AG04449 (cell line): ENCODE results near the gene NETO1.

Source experiments
- CTCF ChIA-PET: fragments of 350-600 bp; formaldehyde crosslinking; extraction: SDS; loops from one replicate; lab custom pipeline; 2021; ENCODE audit warnings: antibody characterized with exemption; lab: Yijun Ruan, JAX
- POLR2A ChIA-PET: fragments of 400-600, 350-600 bp; formaldehyde crosslinking; extraction: SDS; loops from one replicate; lab custom pipeline; 2020; ENCODE audit warnings: antibody characterized with exemption, inconsistent platforms; lab: Yijun Ruan, JAX
- DNase-seq: peaks from one replicate; pipeline ENCODE4 v3.0.0-alpha.2; 2010; ENCODE audit warnings: low read depth, low spot score
- H3K4me3 ChIP-seq: 2 replicates; pipeline ENCODE4 v1.5.1; 2011; ENCODE audit warnings: low read depth, mild to moderate bottlenecking, control low read depth, low read length
- TF ChIP-seq, protein P1 (sequence below): IDR thresholded peaks from one replicate; pipeline ENCODE4 v1.5.1; 2011; ENCODE audit warnings: mild to moderate bottlenecking, moderate library complexity, low read length, control low read depth, inconsistent platforms; ENCODE audit not compliant: insufficient read depth; ENCODE audit errors: missing control alignments

NETO1 gene

DNA sequence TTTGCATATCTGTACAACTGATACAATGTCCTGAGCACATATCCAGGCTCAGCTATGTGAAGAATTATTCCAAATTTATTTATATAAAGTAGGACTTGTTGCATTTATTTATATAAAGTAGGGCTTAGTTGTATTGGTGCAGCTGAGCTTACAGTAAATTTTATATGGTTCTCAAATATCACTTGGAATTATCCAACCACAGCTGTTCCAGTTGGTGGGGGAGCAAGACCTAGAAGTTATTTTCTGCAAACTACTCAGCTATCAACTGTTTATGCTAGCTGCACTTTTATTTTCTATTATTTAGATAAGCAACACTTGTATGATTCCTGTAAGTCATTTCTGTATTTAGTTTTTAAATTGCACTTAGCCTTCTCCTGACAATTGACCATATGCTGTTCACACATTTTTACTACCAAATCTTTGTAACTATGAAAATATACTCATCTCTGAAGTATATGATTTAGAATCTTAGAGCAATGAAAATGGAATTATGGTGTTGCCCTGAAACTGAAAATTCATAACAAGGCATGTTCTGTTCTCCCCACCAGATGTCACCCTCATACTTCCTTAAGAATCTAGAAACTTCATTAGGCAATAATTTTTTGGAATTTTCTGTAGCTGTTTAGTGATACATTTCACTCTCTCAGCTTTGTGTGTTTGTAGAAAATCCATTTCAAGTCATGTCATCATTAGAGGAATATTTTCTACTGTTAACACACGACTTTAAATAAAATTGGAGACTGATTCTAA lies 166.7 kb downstream of the NETO1 start:
- TF ChIP-seq, protein P1, sequence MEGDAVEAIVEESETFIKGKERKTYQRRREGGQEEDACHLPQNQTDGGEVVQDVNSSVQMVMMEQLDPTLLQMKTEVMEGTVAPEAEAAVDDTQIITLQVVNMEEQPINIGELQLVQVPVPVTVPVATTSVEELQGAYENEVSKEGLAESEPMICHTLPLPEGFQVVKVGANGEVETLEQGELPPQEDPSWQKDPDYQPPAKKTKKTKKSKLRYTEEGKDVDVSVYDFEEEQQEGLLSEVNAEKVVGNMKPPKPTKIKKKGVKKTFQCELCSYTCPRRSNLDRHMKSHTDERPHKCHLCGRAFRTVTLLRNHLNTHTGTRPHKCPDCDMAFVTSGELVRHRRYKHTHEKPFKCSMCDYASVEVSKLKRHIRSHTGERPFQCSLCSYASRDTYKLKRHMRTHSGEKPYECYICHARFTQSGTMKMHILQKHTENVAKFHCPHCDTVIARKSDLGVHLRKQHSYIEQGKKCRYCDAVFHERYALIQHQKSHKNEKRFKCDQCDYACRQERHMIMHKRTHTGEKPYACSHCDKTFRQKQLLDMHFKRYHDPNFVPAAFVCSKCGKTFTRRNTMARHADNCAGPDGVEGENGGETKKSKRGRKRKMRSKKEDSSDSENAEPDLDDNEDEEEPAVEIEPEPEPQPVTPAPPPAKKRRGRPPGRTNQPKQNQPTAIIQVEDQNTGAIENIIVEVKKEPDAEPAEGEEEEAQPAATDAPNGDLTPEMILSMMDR = no peak

DNA sequence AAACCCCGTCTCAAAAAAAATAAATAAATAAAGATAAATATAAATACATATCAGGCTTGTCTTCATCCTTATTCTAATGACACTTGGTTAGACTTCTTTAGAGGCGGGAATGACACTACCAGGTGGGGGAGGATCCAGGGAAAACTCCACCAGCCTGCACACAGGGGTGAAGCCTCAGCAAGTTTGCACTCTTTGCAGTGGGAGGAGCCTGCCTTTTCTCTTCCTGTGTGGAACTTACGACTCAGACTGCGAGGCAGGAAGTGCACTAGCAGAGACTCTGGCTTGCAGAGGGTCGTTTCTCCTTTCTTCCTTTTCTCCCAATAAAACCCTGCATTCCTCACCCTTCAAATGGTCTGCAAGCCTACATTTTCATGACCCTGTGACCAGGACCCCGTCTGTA lies 170.1 kb downstream of the NETO1 start:
- ChIA-PET CTCF (interaction anchor here (1.3 kb wide), 1 partner anchor 1644 kb away, joined by 4 read pairs; no protein-coding TSS in a partner anchor), POLR2A (no interaction called here)
- no peak overlapping the region for H3K4me3 ChIP-seq
- TF ChIP-seq, protein P1 = no peak
- DNase-seq = no peak

More for the DNA sequence above, 166.7 kb downstream of the NETO1 start:
- ChIA-PET CTCF (interaction anchor here (1.3 to 1.5 kb wide), 2 partner anchors 1641 to 1850 kb away, joined by 3 read pairs; no protein-coding TSS in a partner anchor), POLR2A (no interaction called here)
- no peak for DNase-seq
- H3K4me3 ChIP-seq = no peak overlapping the region

DNA sequence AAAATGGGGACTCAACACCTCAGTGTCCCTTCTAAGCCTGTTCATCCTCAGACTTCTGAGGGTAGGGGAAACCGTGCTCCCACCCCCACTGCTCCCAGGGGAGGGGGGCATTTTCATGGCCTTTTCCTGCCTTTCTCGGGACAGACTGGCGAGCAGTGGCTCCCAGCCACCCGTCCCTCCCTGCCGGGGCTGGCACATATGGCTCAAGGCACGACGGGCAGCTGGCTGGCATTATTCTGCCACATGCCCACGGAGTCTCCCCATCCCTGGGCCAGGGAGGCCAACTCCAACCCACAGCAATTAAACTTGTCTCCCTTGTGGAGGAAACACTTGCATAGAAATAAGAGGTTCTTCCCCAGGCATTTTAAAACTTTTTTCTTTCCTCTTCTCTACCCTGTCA lies 175.2 kb downstream of the NETO1 start:
- H3K4me3 ChIP-seq = no peak overlapping the region
- TF ChIP-seq, protein P1 = no peak
- DNase-seq = no peak
- ChIA-PET POLR2A (no interaction called here), CTCF (no interaction called here)
